ENCODE results near the gene ADGRA3. TPM values are rescaled to one million over a fixed set of nuclear protein-coding genes. Genes with fewer than 3 reads are reported as not detected.

Gene ADGRA3
- total RNA-seq, 1 experiment from 2014 or later = 57.5 TPM

- no TSS peak for BruUV-seq (replicated peaks)
- POLR2A ChIA-PET (ENCODE audit: low non-redundant PET) = no interaction called here
- no peak overlapping the region for H3K4me3 ChIP-seq (ENCODE audit: low read depth, low read length, poor library complexity, severe bottlenecking)
- no peaks in the 10 kb centered on the region for H3K4me1 ChIP-seq (ENCODE audit: insufficient read depth, low read length, poor library complexity, severe bottlenecking)
- CTCF ChIA-PET = no interaction called here
- no peak overlapping the region for H3K27ac ChIP-seq (ENCODE audit: low read depth, low read length, poor library complexity, severe bottlenecking)
- DNase-seq (ENCODE audit: low spot score) = no peak
- TF ChIP-seq CTCF (conservative IDR thresholded peaks at IDR 0.05; ENCODE audit: low read depth, low read length) (no peak), EZH2 (IDR thresholded peaks at IDR 0.05; ENCODE audit: borderline replicate concordance, low read depth, low read length, poor library complexity, severe bottlenecking) (no peak)
- intact Hi-C loops (cut with micrococcal nuclease; ENCODE audit: unreplicated experiment) = no loop called here
- no peaks in the 10 kb centered on the region for H3K27me3 ChIP-seq (replicated peaks; ENCODE audit: insufficient read depth, low read depth, low read length, poor library complexity)
- no peaks in the 10 kb centered on the region for H3K36me3 ChIP-seq (ENCODE audit: insufficient read depth, low read length, poor library complexity, severe bottlenecking)
- H3K9me3 ChIP-seq (ENCODE audit: low read depth, low read length, poor library complexity, severe bottlenecking) = no peaks in the 10 kb centered on the region
Measured at GRCh38 chr4:22457348-22457747, 58.5 kb downstream of the ADGRA3 start.

GRCh38 chr4:22456291-22456690, 59.6 kb downstream of the ADGRA3 start:
- H3K36me3 ChIP-seq (ENCODE audit: insufficient read depth, low read length, poor library complexity, severe bottlenecking) = peaks cover 2% of the 10 kb centered on the region
- no peaks in the 10 kb centered on the region for H3K4me1 ChIP-seq (ENCODE audit: insufficient read depth, low read length, poor library complexity, severe bottlenecking)
- ChIA-PET POLR2A (ENCODE audit: low non-redundant PET) (no interaction called here), CTCF (no interaction called here)
- intact Hi-C loops (cut with micrococcal nuclease; ENCODE audit: unreplicated experiment) = no loop called here
- no peaks in the 10 kb centered on the region for H3K9me3 ChIP-seq (ENCODE audit: low read depth, low read length, poor library complexity, severe bottlenecking)
- no peak for DNase-seq (ENCODE audit: low spot score)
- TF ChIP-seq CTCF (conservative IDR thresholded peaks at IDR 0.05; ENCODE audit: low read depth, low read length) (no peak), EZH2 (IDR thresholded peaks at IDR 0.05; ENCODE audit: borderline replicate concordance, low read depth, low read length, poor library complexity, severe bottlenecking) (no peak)
- H3K4me3 ChIP-seq (ENCODE audit: low read depth, low read length, poor library complexity, severe bottlenecking) = no peak overlapping the region
- no peak overlapping the region for H3K27ac ChIP-seq (ENCODE audit: low read depth, low read length, poor library complexity, severe bottlenecking)
- H3K27me3 ChIP-seq (replicated peaks; ENCODE audit: insufficient read depth, low read depth, low read length, poor library complexity) = no peaks in the 10 kb centered on the region
- no TSS peak for BruUV-seq (replicated peaks)

- POLR2A ChIA-PET (ENCODE audit: low non-redundant PET) = no interaction called here
Measured at GRCh38 chr4:22454955-22455354, 60.9 kb downstream of the ADGRA3 start.

More at GRCh38 chr4:22454955-22455354, 60.9 kb downstream of the ADGRA3 start:
- intact Hi-C loops (cut with micrococcal nuclease; ENCODE audit: unreplicated experiment) = no loop called here
- H3K4me1 ChIP-seq (ENCODE audit: insufficient read depth, low read length, poor library complexity, severe bottlenecking) = no peaks in the 10 kb centered on the region
- no peak overlapping the region for H3K4me3 ChIP-seq (ENCODE audit: low read depth, low read length, poor library complexity, severe bottlenecking)
- H3K36me3 ChIP-seq (ENCODE audit: insufficient read depth, low read length, poor library complexity, severe bottlenecking) = peaks cover 3% of the 10 kb centered on the region
- DNase-seq (ENCODE audit: low spot score) = no peak
- no peak overlapping the region for H3K27ac ChIP-seq (ENCODE audit: low read depth, low read length, poor library complexity, severe bottlenecking)
- no TSS peak for BruUV-seq (replicated peaks)
- CTCF ChIA-PET = no interaction called here
- TF ChIP-seq CTCF (conservative IDR thresholded peaks at IDR 0.05; ENCODE audit: low read depth, low read length) = no peak
- TF ChIP-seq EZH2 (IDR thresholded peaks at IDR 0.05; ENCODE audit: borderline replicate concordance, low read depth, low read length, poor library complexity, severe bottlenecking) = no peak
- H3K27me3 ChIP-seq (replicated peaks; ENCODE audit: insufficient read depth, low read depth, low read length, poor library complexity) = no peaks in the 10 kb centered on the region
- no peaks in the 10 kb centered on the region for H3K9me3 ChIP-seq (ENCODE audit: low read depth, low read length, poor library complexity, severe bottlenecking)

All from A673 (cell line).